Mucosa of descending colon (tissue), 3 donors: ENCODE data around the gene WFDC1. TPM values are rescaled to one million over a fixed set of nuclear protein-coding genes. Genes with fewer than 3 reads are reported as not detected.

Experiments used
- ATAC-seq: fragments of 200-7000 bp; cut with Tn5 transposase; one replicate; pipeline ENCODE4 v1.9.1; 2020; ENCODE audit warnings: mild to moderate bottlenecking, moderate library complexity
- DNase-seq, 3 donors: peaks; one replicate each; pipeline ENCODE4 v3.0.0-alpha.2; 2020
- H3K36me3 ChIP-seq: fragments of 200-600 bp; one replicate; pipeline ENCODE4 v1.8.0; 2021; ENCODE audit warnings: low read depth, mild to moderate bottlenecking
- H3K4me1 ChIP-seq: fragments of 200-600 bp; one replicate; pipeline ENCODE4 v1.8.0; 2021; ENCODE audit warnings: low read depth, mild to moderate bottlenecking
- H3K4me3 ChIP-seq: fragments of 200-600 bp; one replicate; pipeline ENCODE4 v1.8.0; 2021; ENCODE audit warnings: mild to moderate bottlenecking
- H3K9me3 ChIP-seq: fragments of 200-600 bp; one replicate; pipeline ENCODE4 v1.8.0; 2021; ENCODE audit warnings: mild to moderate bottlenecking
- intact Hi-C, 2 donors: fragments of 100-400 bp; cut with DNase I in 1 of 2; cut with micrococcal nuclease in 1 of 2; formaldehyde crosslinking; loops; one replicate each; pipeline versions ENCODE4 v1.11.0 to v1.11.1; 2022; cut with DNase I, micrococcal nuclease
- total RNA-seq, 3 donors: library from RNA; stranded (reverse); fragmentation: NEBNext Ultra II Directional in 2 of 3; extraction: Animal tissue kit (Norgen Biotek cat#: 25700) in 2 of 3; gene quantifications; one replicate each; pipeline versions ENCODE4 v1.2.1 to v1.2.4, GENCODE V29; 2021 to 2023
- TF ChIP-seq, protein P1 (sequence below): fragments of 200-600 bp; IDR thresholded peaks from one replicate; pipeline ENCODE4 v1.8.0; 2022; ENCODE audit warnings: antibody characterized with exemption, mild to moderate bottlenecking
- donor health status: DM: no; HTN: no; CAD: no; lungs with moderate emphysema.
- donor health status: DM: no; HTN: no; CAD: no.
- donor health status: DM: no; HTN: yes; CAD: no.

The WFDC1 gene
- total RNA-seq, 3 donors from 2014 or later: 7.5 to 30.5 (median 10.9) TPM

DNA sequence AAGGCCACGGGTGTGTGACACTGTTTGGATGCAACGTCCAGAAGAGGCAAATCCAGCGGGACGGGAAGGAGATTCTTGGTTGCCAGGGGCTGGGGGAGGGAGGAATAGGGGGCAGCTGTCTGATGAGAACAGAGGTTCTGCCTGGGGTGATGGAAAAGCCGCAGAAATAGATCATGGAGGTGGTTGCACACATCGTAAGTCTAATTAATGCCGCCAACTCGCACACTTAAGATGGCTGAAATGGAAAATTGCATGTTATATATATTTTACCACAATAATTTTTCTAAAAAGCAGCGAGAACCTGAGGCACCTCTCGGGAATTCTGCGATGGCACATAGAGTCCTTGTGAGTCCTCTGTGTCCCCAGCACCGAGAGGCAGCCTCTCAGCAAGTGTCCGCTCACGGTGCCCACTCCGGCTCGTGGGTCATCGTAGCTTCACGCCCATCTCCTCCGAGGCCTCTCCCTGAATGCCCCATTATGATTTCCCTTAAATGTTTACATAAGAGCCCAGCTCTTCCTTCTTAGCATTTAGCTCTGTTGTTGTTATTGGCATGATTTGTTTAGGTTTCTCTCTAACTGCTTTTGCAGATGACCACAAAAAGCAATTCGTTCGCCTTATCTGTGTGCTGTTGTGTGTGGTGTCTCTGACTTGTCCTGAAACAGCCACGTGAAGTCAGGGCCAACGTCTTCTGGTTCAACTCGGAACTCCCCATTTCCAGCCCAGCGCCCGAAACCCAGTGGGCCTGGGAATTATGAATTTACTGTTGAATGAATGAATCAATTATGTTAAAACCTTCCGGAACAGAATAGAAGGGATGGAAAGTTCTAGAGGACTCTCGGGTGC lies 7.7 kb downstream of the WFDC1 start:
- Histone ChIP-seq H3K36me3 (no peaks in the 10 kb centered on the region), H3K9me3 (no peaks in the 10 kb centered on the region), H3K4me1 (no peaks in the 10 kb centered on the region), H3K4me3 (no peak overlapping the region)
- DNase-seq (no peak), ATAC-seq (no peak)
- TF ChIP-seq, protein P1, sequence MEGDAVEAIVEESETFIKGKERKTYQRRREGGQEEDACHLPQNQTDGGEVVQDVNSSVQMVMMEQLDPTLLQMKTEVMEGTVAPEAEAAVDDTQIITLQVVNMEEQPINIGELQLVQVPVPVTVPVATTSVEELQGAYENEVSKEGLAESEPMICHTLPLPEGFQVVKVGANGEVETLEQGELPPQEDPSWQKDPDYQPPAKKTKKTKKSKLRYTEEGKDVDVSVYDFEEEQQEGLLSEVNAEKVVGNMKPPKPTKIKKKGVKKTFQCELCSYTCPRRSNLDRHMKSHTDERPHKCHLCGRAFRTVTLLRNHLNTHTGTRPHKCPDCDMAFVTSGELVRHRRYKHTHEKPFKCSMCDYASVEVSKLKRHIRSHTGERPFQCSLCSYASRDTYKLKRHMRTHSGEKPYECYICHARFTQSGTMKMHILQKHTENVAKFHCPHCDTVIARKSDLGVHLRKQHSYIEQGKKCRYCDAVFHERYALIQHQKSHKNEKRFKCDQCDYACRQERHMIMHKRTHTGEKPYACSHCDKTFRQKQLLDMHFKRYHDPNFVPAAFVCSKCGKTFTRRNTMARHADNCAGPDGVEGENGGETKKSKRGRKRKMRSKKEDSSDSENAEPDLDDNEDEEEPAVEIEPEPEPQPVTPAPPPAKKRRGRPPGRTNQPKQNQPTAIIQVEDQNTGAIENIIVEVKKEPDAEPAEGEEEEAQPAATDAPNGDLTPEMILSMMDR: no peak
- intact Hi-C loops: no loop called here

- DNase-seq (no peak), ATAC-seq (no peak)
- Histone ChIP-seq H3K9me3 (no peaks in the 10 kb centered on the region), H3K36me3 (no peaks in the 10 kb centered on the region), H3K4me3 (no peak overlapping the region), H3K4me1 (no peaks in the 10 kb centered on the region)
- intact Hi-C loops: no loop called here
- TF ChIP-seq, protein P1: no peak
Observed at GRCh38 chr16:84303023-84303422, 8.3 kb downstream of the WFDC1 start.

GRCh38 chr16:84303516-84303915 lies 8.8 kb downstream of the WFDC1 start:
- ATAC-seq: no peak
- Histone ChIP-seq H3K4me1 (no peaks in the 10 kb centered on the region), H3K4me3 (no peak overlapping the region), H3K36me3 (no peaks in the 10 kb centered on the region), H3K9me3 (no peaks in the 10 kb centered on the region)
- DNase-seq: no peak
- intact Hi-C loops: no loop called here
- TF ChIP-seq, protein P1: no peak

DNA sequence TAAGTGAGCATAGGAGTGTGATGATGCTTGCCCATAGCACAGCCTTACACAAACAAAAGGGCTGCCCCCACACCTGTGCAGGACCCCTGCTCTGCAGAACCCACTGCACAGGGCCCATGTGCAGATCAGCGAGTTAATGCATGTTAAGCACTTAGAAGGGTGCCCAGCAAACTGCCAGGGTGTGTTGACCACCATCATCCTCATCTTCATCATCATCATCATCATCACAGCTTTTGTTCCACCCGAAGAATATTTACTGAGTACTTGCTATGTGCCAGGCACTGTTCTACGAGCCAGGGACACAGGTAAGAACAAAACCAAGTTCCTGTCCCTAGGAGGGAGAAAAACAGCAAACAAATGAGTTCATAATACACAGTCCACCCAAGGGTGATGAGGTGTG lies 11.9 kb downstream of the WFDC1 start:
- H3K4me1 ChIP-seq: no peaks in the 10 kb centered on the region
- intact Hi-C loops: no loop called here
- H3K9me3 ChIP-seq: no peaks in the 10 kb centered on the region
- no peaks in the 10 kb centered on the region for H3K36me3 ChIP-seq
- ATAC-seq: no peak
- TF ChIP-seq, protein P1: no peak
- H3K4me3 ChIP-seq: no peak overlapping the region
- DNase-seq: no peak

DNA sequence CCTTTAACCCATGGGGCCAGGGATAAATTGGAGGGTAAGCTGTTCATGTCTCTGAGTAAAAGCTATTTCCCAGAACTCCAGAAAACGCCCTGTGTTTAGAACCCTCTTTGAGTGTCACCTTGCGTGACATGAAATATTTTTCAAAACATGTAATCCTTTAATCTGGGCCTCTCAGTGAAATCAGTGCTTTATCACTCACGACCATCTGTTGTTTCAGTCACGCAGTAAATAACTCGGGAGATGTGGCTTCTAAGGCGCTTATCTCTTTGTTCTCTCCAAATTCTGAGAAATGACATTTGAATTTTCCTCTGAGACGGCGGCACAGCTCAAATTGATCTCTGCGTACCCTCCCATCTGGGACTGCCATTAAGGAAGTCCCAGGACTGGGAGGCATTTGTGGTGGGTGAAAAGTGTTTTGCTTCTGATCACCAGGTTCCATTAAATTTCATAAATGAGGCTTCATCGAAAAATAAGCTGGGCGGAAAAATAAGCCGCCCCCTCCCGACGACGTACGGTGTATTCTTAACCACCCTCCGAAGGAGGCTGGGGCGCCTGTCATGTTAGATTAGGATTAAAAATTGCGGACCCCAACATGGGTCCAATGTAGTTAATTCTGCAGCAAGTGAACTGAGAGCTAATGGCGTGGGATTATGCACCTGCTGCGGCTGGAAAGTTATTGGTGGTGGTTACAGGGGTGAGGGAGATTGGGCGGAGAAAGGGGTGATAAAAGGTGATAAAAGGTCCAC lies 12.7 kb downstream of the WFDC1 start:
- H3K4me3 ChIP-seq: no peak overlapping the region
- no peaks in the 10 kb centered on the region for H3K36me3 ChIP-seq
- H3K4me1 ChIP-seq: no peaks in the 10 kb centered on the region
- no peak for ATAC-seq
- no peak for DNase-seq
- H3K9me3 ChIP-seq: no peaks in the 10 kb centered on the region
- TF ChIP-seq, protein P1: no peak
- intact Hi-C loops: no loop called here
